NT2/D1 (cell line): Measurements from ENCODE around the gene CREB3L1.

Experiments used
- YY1 ChIP-seq: IDR thresholded peaks from 2 replicates; pipeline ENCODE4 v1.6.1; 2011; ENCODE audit not compliant: insufficient read length, insufficient read depth
- ZNF274 ChIP-seq: IDR thresholded peaks from 2 replicates; pipeline ENCODE4 v1.6.1; 2011; ENCODE audit warnings: mild to moderate bottlenecking, low read depth, low read length

DNA sequence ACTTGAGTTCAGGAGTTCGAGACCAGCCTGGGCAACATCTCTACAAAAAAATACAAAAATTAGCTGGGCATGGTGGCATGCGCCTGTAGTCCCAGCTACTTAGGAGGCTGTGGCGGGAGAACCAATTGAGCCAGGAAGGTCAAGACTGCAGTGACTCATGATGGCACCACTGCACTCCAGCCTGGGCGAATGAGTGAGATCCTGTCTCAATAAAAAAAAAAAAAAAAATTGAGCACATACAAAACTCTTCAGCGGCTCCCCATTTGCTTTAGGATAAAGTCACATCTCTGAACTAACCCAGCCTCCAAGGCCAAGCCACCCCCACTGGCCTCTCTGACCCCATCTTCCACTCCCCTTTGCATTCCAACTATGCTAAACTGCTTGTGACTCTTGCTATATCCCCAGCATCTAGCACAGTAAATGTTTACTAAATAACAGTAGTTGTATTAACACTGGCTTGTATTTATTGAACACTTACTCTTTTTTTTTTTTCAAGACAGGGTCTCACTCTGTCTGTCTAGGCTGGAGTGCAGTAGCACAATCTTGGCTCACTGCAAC is 28.9 kb downstream of the CREB3L1 start:
- TF ChIP-seq ZNF274 (no peak), YY1 (no peak)
